ENCODE measurements around the gene TMEM41A.
"Not testable (repeated sequence)": the region's sequence is repeated elsewhere in the genome, so short reads cannot be mapped to it uniquely, and the experiment has no call there.

The TMEM41A gene

DNA sequence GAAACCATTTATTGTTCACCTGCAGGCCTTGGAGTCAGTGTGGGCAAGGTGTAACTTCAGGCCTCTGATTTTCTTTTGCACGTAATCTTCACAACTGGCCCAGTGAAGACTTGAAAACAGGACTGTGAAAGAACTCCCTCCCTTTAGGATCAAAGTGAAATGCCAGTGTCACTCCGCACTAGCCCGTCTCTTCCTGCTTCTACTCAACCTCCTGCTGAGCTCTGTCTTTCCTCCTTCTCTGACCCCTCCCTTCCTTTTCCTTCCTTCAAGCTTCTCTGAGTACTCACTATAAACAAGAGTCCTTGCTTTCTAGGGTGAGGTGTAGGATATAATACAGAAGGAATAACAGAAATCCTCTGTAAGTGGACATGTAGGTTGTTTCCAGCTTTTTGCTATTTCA is 28.5 kb downstream of the TMEM41A start:
- H3K9me3 Mint-ChIP-seq, result no peaks in the 10 kb centered on the region
- ATAC-seq (replicated peaks) (no peak), DNase-seq (no peak)
- H3K4me1 Mint-ChIP-seq, result peaks cover 4 to 5% of the 10 kb centered on the region in 2 donors
- no peak overlapping the region for H3K4me3 Mint-ChIP-seq
- peaks cover 18 to 42% of the 10 kb centered on the region in 2 donors for H3K36me3 Mint-ChIP-seq
- no peak overlapping the region for H3K27ac Mint-ChIP-seq
- no peaks in the 10 kb centered on the region for H3K27me3 Mint-ChIP-seq

- peaks cover 15 to 36% of the 10 kb centered on the region in 2 donors for H3K36me3 Mint-ChIP-seq
- no peak overlapping the region for H3K4me3 Mint-ChIP-seq
- no peak for DNase-seq
- H3K27me3 Mint-ChIP-seq, result no peaks in the 10 kb centered on the region
- no peak overlapping the region for H3K27ac Mint-ChIP-seq
- no peaks in the 10 kb centered on the region for H3K9me3 Mint-ChIP-seq
- H3K4me1 Mint-ChIP-seq, result peaks cover 4 to 5% of the 10 kb centered on the region in 2 donors
- no peak for ATAC-seq (replicated peaks)
These were observed 29.3 kb downstream of the TMEM41A start for GRCh38 chr3:185469542-185469941.

DNA sequence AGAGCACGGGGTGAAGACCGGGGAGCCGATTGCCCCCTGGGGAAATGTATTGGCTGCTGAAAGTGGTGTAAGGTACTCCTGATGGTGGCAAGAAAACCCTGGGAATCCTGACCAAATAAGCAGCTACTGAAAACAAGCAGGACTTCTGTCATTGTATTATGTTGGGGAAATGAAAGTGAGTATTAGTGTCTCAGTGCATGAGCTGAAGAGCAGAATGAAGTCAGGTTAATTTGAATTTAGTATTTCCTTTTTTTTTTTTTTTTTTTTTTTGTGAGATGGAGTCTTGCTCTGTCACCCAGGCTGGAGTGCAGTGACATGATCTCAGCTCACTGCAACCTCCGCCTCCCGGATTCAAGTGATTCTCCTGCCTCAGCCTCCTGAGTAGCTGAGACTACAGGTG is 32.7 kb downstream of the TMEM41A start:
- H3K9me3 Mint-ChIP-seq; H3K4me1 Mint-ChIP-seq; H3K4me3 Mint-ChIP-seq; DNase-seq; ATAC-seq (replicated peaks); H3K27me3 Mint-ChIP-seq: not testable (repeated sequence)
- peak overlapping the region; percentile 80 for H3K27ac Mint-ChIP-seq
- H3K36me3 Mint-ChIP-seq, result peaks cover 6 to 29% of the 10 kb centered on the region in 2 donors

- ATAC-seq (replicated peaks), result no peak
- H3K27ac Mint-ChIP-seq, result no peak overlapping the region
- H3K4me1 Mint-ChIP-seq, result peaks cover 4 to 5% of the 10 kb centered on the region in 2 donors
- DNase-seq, result no peak
- H3K9me3 Mint-ChIP-seq, result no peaks in the 10 kb centered on the region
- H3K36me3 Mint-ChIP-seq, result peaks cover 6 to 28% of the 10 kb centered on the region in 2 donors
- no peak overlapping the region for H3K4me3 Mint-ChIP-seq
- H3K27me3 Mint-ChIP-seq, result peaks cover 0 to 4% of the 10 kb centered on the region in 2 donors
These were observed 33.4 kb downstream of the TMEM41A start for GRCh38 chr3:185465471-185465870.

GRCh38 chr3:185460719-185461350 is 38.0 kb downstream of the TMEM41A start:
- Mint-ChIP-seq H3K4me1 (peaks cover under 1% of the 10 kb centered on the region in 2 donors), H3K9me3 (peaks cover 0 to 2% of the 10 kb centered on the region in 2 donors), H3K27me3 (peaks cover 0 to 7% of the 10 kb centered on the region in 2 donors), H3K27ac (no peak overlapping the region), H3K4me3 (no peak overlapping the region), H3K36me3 (peaks cover 6 to 22% of the 10 kb centered on the region in 2 donors)
- ATAC-seq (replicated peaks) (no peak), DNase-seq (no peak)

DNA sequence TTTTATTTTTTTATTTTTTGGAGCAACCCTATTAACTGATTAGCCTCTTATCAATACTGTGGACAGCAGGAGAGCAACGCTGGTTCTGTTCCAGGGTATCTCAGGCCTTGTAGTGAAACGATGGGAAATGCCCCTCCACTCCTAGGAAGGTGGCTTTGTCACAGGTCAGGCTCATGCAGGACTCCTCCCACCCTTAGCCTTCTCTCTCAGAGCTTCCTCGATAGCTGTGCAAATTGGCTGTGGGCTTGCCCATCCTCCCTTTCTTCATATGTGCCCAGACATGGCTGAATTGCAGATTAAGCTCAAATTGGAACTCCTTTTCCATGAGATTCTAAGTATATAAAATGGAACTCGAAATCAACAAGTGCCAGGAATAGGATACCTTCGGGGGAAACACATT is 38.5 kb downstream of the TMEM41A start:
- H3K36me3 Mint-ChIP-seq, result peaks cover 6 to 21% of the 10 kb centered on the region in 2 donors
- H3K27ac Mint-ChIP-seq, result no peak overlapping the region
- H3K27me3 Mint-ChIP-seq, result peaks cover 0 to 7% of the 10 kb centered on the region in 2 donors
- ATAC-seq (replicated peaks), result no peak
- peaks cover 0 to 2% of the 10 kb centered on the region in 2 donors for H3K9me3 Mint-ChIP-seq
- no peaks in the 10 kb centered on the region for H3K4me1 Mint-ChIP-seq
- DNase-seq, result no peak
- H3K4me3 Mint-ChIP-seq, result no peak overlapping the region

GRCh38 chr3:185457376-185457775 is 41.5 kb downstream of the TMEM41A start:
- H3K9me3 Mint-ChIP-seq, result peaks cover 0 to 2% of the 10 kb centered on the region in 2 donors
- no peaks in the 10 kb centered on the region for H3K4me1 Mint-ChIP-seq
- no peak for DNase-seq
- no peak overlapping the region for H3K27ac Mint-ChIP-seq
- H3K36me3 Mint-ChIP-seq, result peaks cover 2 to 12% of the 10 kb centered on the region in 2 donors
- H3K4me3 Mint-ChIP-seq, result no peak overlapping the region
- no peak for ATAC-seq (replicated peaks)
- peaks cover 0 to 7% of the 10 kb centered on the region in 2 donors for H3K27me3 Mint-ChIP-seq

- H3K36me3 Mint-ChIP-seq; H3K4me3 Mint-ChIP-seq; DNase-seq; H3K27me3 Mint-ChIP-seq; H3K27ac Mint-ChIP-seq; ATAC-seq (replicated peaks); H3K9me3 Mint-ChIP-seq; H3K4me1 Mint-ChIP-seq: not testable (repeated sequence)
These were observed 47.4 kb downstream of the TMEM41A start for GRCh38 chr3:185451432-185451831.

- Mint-ChIP-seq H3K9me3 (no peaks in the 10 kb centered on the region), H3K36me3 (peaks cover 0 to 7% of the 10 kb centered on the region in 2 donors), H3K27me3 (no peaks in the 10 kb centered on the region), H3K27ac (no peak overlapping the region), H3K4me3 (no peak overlapping the region), H3K4me1 (no peaks in the 10 kb centered on the region)
- DNase-seq (no peak), ATAC-seq (replicated peaks) (no peak)
These were observed 50.7 kb downstream of the TMEM41A start for GRCh38 chr3:185448107-185448506.

DNA sequence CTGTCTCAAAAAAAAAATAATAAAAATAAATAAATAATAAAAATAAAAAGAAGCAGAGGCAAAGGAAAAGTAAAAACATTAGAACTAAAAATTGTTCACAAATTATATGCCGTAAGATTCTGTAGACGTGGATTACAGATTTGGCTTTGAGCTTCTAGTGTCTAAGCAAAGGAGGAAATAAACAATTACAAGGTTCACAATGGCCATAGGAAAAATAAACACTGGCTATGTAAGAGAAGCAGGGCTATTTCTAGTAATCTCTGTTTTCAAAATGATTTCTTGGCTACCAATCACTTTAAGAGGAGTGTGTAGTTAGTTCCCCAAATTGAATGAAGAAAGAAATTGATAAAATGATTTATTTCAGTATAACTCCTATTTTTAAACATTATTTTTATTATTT is 54.5 kb downstream of the TMEM41A start:
- Mint-ChIP-seq H3K27me3 (peaks cover 6 to 14% of the 10 kb centered on the region in 2 donors), H3K4me1 (no peaks in the 10 kb centered on the region), H3K4me3 (no peak overlapping the region), H3K27ac (no peak overlapping the region), H3K36me3 (peaks cover under 1 to 3% of the 10 kb centered on the region in 2 donors), H3K9me3 (peaks cover 0 to 2% of the 10 kb centered on the region in 2 donors)
- DNase-seq (no peak), ATAC-seq (replicated peaks) (no peak)

GRCh38 chr3:185442031-185442430 is 56.8 kb downstream of the TMEM41A start:
- Mint-ChIP-seq H3K9me3 (peaks cover 0 to 2% of the 10 kb centered on the region in 2 donors), H3K27me3 (peaks cover 6 to 14% of the 10 kb centered on the region in 2 donors), H3K4me3 (no peak overlapping the region), H3K36me3 (peaks cover 0 to 3% of the 10 kb centered on the region in 2 donors), H3K27ac (no peak overlapping the region), H3K4me1 (no peaks in the 10 kb centered on the region)
- no peak for DNase-seq
- ATAC-seq (replicated peaks), result no peak

DNA sequence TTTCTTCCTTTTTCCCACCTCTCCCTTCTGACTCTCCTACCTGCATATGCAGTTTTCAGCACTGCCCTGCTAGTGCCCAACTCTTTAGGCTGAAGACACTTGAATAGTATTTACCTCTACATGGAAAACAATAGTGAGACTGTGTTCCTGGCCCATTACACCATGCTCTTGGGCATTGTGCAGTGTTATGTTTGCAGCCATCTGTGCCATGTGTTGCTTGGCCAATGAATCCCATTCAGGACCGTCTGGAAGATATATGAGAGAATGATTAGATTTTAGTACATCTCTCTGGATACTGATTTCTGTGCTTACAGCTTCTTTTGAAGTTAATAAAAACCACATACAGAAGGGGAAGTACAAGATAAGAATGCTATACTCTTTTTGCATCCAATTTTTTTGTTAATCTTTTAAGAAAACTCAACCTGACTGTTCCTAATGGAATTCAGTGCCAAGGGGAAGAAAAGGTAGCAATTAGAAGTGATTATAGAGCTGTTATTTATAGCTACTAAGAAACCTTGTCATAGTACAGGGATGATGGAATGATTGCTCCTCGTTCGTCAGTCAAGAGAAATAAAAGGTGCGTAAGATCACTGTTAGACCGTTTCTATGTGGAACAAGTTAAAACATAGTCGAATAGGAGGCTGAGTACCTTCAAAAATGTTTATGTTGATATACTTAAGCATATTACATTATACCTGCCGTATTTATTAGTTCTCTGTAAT is 58.9 kb downstream of the TMEM41A start:
- no peak overlapping the region for H3K4me3 Mint-ChIP-seq
- H3K9me3 Mint-ChIP-seq, result peaks cover 0 to 2% of the 10 kb centered on the region in 2 donors
- ATAC-seq (replicated peaks) (no peak), DNase-seq (no peak)
- H3K36me3 Mint-ChIP-seq, result peaks cover 0 to 3% of the 10 kb centered on the region in 2 donors
- H3K27me3 Mint-ChIP-seq, result peaks cover 6 to 14% of the 10 kb centered on the region in 2 donors
- H3K27ac Mint-ChIP-seq, result no peak overlapping the region
- no peaks in the 10 kb centered on the region for H3K4me1 Mint-ChIP-seq
